K562 (cell line): ENCODE measurements around the gene JMJD1C. TPM values are rescaled to one million over a fixed set of nuclear protein-coding genes. Genes with fewer than 3 reads are reported as not detected.

Experiments
- CBX8 ChIP-seq: fragments of 200-600 bp; sonication (generic); IDR thresholded peaks from 2 replicates; pipeline ENCODE4 v1.6.1; 2012; ENCODE audit warnings: borderline replicate concordance, mixed run types, low read depth, mild to moderate bottlenecking, moderate library complexity, mixed read lengths, low read length, control low read depth, inconsistent platforms; ENCODE audit not compliant: poor library complexity, severe bottlenecking; ENCODE audit errors: extremely low read depth
- FOSL1 ChIP-seq: fragments of 200-800 bp; sonication (Bioruptor generic); conservative IDR thresholded peaks from 2 replicates; pipeline ENCODE4 v1.6.1; 2016; ENCODE audit warnings: missing genetic modification characterization, missing compliant biosample characterization
- GABPB1 ChIP-seq: sonication (generic); formaldehyde crosslinking; IDR thresholded peaks from 2 replicates; pipeline ENCODE4 v1.8.0; 2022; ENCODE audit warnings: mild to moderate bottlenecking, missing genetic modification reagents
- MLX ChIP-seq, 2 experiments: fragments of 450-650 bp in 1 of 2; sonication (generic) in 1 of 2; formaldehyde crosslinking; conservative IDR thresholded peaks; 2 replicates each; pipeline versions ENCODE4 v1.4.0 to v1.8.1; 2020 to 2022; ENCODE audit warnings: mild to moderate bottlenecking in 1 of 2, missing genetic modification reagents in 1 of 2
- MXD1 ChIP-seq: fragments of 250-450 bp; sonication (Bioruptor Pico); IDR thresholded peaks from 2 replicates; pipeline ENCODE4 v1.8.0; 2021; ENCODE audit warnings: borderline replicate concordance, mild to moderate bottlenecking, moderate library complexity; ENCODE audit not compliant: poor library complexity, severe bottlenecking
- NCOA4 ChIP-seq: fragments of 450-650 bp; IDR thresholded peaks from 2 replicates; pipeline ENCODE4 v1.6.1; 2018; ENCODE audit warnings: mild to moderate bottlenecking; ENCODE audit not compliant: partially characterized antibody
- NFIX ChIP-seq: fragments of 250-450 bp; sonication (Bioruptor Pico); IDR thresholded peaks from 2 replicates; pipeline ENCODE4 v1.4.0; 2020; ENCODE audit warnings: low read depth, mild to moderate bottlenecking, moderate library complexity
- NR1H2 ChIP-seq: sonication (generic); formaldehyde crosslinking; IDR thresholded peaks from 2 replicates; pipeline ENCODE4 v1.4.0; 2020; ENCODE audit warnings: mild to moderate bottlenecking, missing genetic modification reagents
- RBM22 ChIP-seq: fragments of 200-400 bp; formaldehyde crosslinking; IDR thresholded peaks from 2 replicates; pipeline ENCODE4 v1.6.1; 2018; ENCODE audit warnings: low read length, low read depth; ENCODE audit not compliant: poor library complexity, severe bottlenecking
- YY1 ChIP-seq, 3 experiments: IDR thresholded peaks; 2 replicates each; pipeline ENCODE4 v1.6.1; 2011; ENCODE audit warnings: low read length in 2 of 3, mild to moderate bottlenecking in 2 of 3, moderate library complexity in 2 of 3, borderline replicate concordance in 1 of 3, control low read depth in 1 of 3, low read depth in 1 of 3; ENCODE audit not compliant: insufficient read depth in 3 of 3, insufficient replicate concordance in 2 of 3, control insufficient read depth in 1 of 3, insufficient read length in 1 of 3; ENCODE audit errors: extremely low read depth in 1 of 3
- ZBED1 ChIP-seq: IDR thresholded peaks from 2 replicates; pipeline ENCODE4 v1.6.1; 2014
- ZBTB9 ChIP-seq: fragments of 450-650 bp; formaldehyde crosslinking; IDR thresholded peaks from 2 replicates; pipeline ENCODE4 v1.4.0; 2020; ENCODE audit warnings: mild to moderate bottlenecking, moderate library complexity
- ZC3H8 ChIP-seq: fragments of 450-650 bp; IDR thresholded peaks from 2 replicates; pipeline ENCODE4 v1.6.1; 2017
- ZFP1 ChIP-seq: fragments of 450-650 bp; formaldehyde crosslinking; IDR thresholded peaks from 2 replicates; pipeline ENCODE4 v1.4.0; 2020; ENCODE audit warnings: mild to moderate bottlenecking, mixed read lengths
- ZFX ChIP-seq: sonication (generic); formaldehyde crosslinking; IDR thresholded peaks from 2 replicates; pipeline ENCODE4 v1.8.0; 2022; ENCODE audit warnings: mild to moderate bottlenecking, missing genetic modification reagents, moderate library complexity
- ZNF274 ChIP-seq: IDR thresholded peaks from 2 replicates; pipeline ENCODE4 v1.6.1; 2011; ENCODE audit warnings: low read depth, mild to moderate bottlenecking, low read length, moderate library complexity, borderline replicate concordance
- ZNF507 ChIP-seq: conservative IDR thresholded peaks from 2 replicates; pipeline ENCODE4 v1.6.1; 2017; ENCODE audit warnings: missing genetic modification characterization, missing compliant biosample characterization
- ZNF699 ChIP-seq: fragments of 250-450 bp; sonication (Bioruptor Pico); IDR thresholded peaks from 2 replicates; pipeline ENCODE4 v1.8.0; 2021; ENCODE audit warnings: mild to moderate bottlenecking, moderate library complexity; ENCODE audit not compliant: insufficient replicate concordance
- ZNF830 ChIP-seq: fragments of 250-450 bp; sonication (Bioruptor Pico); IDR thresholded peaks from 2 replicates; pipeline ENCODE4 v1.5.0; 2021; ENCODE audit warnings: mild to moderate bottlenecking
- polyA plus RNA-seq, 8 experiments: library from polyadenylated mRNA; depleted of rRNA in 4 of 8; stranded (reverse) in 5 of 8; unstranded in 3 of 8; fragments of >200 nt; fragmentation: Nextera tagmentation in 2 of 8; fragmentation: Illumina TruSeq in 1 of 8; extraction: Ambion mirVana in 2 of 8; extraction: Trizol in 1 of 8; gene quantifications; 2 replicates each; pipeline versions ENCODE4 v1.2.1 to v1.2.3, GENCODE V29; 2011 to 2014; ENCODE audit warnings: inconsistent platforms in 1 of 8, missing spikeins in 1 of 8
- total RNA-seq, 7 experiments: library from RNA; depleted of rRNA in 6 of 7; stranded (reverse); fragments of >200 nt in 6 of 7; fragmentation: Illumina TruSeq in 2 of 7; extraction: Trizol in 2 of 7; gene quantifications; 2 replicates each; pipeline versions ENCODE4 v1.2.1 to v1.2.3, GENCODE V29; 2011 to 2021; ENCODE audit warnings: low replicate concordance in 1 of 7
- TF ChIP-seq, protein P1 (sequence below): sonication (generic); formaldehyde crosslinking; IDR thresholded peaks from 2 replicates; pipeline ENCODE4 v1.8.0; 2023; ENCODE audit warnings: mild to moderate bottlenecking, missing genetic modification reagents
- TF ChIP-seq, protein P2 (sequence below): fragments of 450-650 bp; formaldehyde crosslinking; IDR thresholded peaks from 2 replicates; pipeline ENCODE4 v1.4.0; 2022; ENCODE audit warnings: missing genetic modification characterization

Gene JMJD1C
- total and polyA plus RNA-seq, 9 of the 15 experiments (the other 6 are each of a cell fraction or from before 2014, with no cell fraction given) = 25.3 to 68.0 (median 47.2) TPM

DNA sequence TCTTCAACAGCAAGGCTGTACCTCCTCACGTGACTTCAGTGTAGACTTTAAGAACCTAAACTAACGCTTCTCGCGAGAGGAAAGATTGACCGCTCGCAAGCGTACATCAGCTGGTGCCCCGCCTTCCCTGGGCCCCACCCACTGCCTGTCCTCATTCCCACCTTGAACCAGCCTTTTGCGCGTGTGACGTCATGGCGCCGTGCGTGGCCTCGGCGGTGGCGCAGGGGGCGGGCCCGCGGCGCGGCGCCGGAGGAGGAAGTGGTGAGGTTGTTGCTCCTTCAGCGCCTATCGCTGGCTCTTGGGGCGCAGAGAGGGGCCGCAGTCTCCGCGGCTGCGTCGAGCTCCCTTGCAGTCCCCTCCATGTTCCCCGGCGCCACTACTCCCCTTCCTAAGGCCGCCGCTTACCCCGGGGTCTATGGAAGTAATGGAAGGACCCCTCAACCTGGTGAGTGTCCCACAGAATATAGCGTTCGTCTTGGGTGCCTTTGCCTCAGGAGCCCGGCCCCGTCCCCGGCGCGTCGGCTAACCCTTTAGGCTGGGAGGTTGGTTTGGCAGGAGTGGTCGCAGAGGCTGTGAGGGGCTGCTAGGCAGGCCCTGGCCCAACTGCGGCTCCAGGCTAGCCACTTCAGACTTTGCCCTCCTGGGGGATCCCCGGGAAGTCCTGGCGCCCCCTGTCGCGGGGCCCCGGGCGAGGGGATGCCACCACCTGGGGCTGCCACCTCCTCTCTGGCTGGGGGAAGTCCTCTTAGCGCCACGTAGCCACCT, 332.5 kb downstream of the JMJD1C start, which contains the start of gene NRBF2 (continued):
- TF ChIP-seq ZBTB9 (CRISPR knock-in tag) (peak; percentile 72; the same call in 1 of the 2 replicates), ZNF830 (CRISPR knock-in tag) (peak; percentile 96), RBM22 (peak; percentile 77), ZFP1 (CRISPR knock-in tag) (no peak), FOSL1 (tag) (peak; percentile 67), GABPB1 (peak; percentile 75), MXD1 (CRISPR knock-in tag) (no peak), NFIX (CRISPR knock-in tag) (no peak), ZNF699 (CRISPR knock-in tag) (no peak), ZNF274 (no peak), ZFX (CRISPR knock-in tag) (peak; percentile 95), ZC3H8 (no peak), NCOA4 (no peak), NR1H2 (CRISPR knock-in tag) (no peak), ZBED1 (no peak), ZNF507 (tag) (no peak), MLX (CRISPR knock-in tag; conservative IDR thresholded peaks at IDR 0.05) (no peak), CBX8 (no peak), YY1 (IDR thresholded peaks at IDR 0.05; ENCODE audit: borderline replicate concordance in 1 of 3, control insufficient read depth in 1 of 3, extremely low read depth in 1 of 3, insufficient read depth in 3 of 3, insufficient read length in 1 of 3, insufficient replicate concordance in 2 of 3, low read depth in 1 of 3, low read length in 2 of 3) (peak in 2 of 3 experiments; percentile 72 to 86)
- TF ChIP-seq, protein P1, sequence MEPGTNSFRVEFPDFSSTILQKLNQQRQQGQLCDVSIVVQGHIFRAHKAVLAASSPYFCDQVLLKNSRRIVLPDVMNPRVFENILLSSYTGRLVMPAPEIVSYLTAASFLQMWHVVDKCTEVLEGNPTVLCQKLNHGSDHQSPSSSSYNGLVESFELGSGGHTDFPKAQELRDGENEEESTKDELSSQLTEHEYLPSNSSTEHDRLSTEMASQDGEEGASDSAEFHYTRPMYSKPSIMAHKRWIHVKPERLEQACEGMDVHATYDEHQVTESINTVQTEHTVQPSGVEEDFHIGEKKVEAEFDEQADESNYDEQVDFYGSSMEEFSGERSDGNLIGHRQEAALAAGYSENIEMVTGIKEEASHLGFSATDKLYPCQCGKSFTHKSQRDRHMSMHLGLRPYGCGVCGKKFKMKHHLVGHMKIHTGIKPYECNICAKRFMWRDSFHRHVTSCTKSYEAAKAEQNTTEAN = no peak
- TF ChIP-seq, protein P2, sequence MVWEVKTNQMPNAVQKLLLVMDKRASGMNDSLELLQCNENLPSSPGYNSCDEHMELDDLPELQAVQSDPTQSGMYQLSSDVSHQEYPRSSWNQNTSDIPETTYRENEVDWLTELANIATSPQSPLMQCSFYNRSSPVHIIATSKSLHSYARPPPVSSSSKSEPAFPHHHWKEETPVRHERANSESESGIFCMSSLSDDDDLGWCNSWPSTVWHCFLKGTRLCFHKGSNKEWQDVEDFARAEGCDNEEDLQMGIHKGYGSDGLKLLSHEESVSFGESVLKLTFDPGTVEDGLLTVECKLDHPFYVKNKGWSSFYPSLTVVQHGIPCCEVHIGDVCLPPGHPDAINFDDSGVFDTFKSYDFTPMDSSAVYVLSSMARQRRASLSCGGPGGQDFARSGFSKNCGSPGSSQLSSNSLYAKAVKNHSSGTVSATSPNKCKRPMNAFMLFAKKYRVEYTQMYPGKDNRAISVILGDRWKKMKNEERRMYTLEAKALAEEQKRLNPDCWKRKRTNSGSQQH (CRISPR knock-in tag) = no peak
